Uterus (tissue), 2 donors: Measurements from ENCODE around the gene FGFR3.

Experiments
- CTCF ChIP-seq, 4 experiments: fragments of 200-600 bp in 2 of 4; fragments of 450-650 bp in 2 of 4; sonication (generic) in 2 of 4; IDR thresholded peaks; one replicate each; pipeline ENCODE4 v1.5.1; 2016 to 2019; ENCODE audit warnings: antibody characterized with exemption in 4 of 4, mild to moderate bottlenecking in 2 of 4, moderate library complexity in 1 of 4
- POLR2A ChIP-seq, 2 donors: fragments of 450-650 bp; IDR thresholded peaks; one replicate each; pipeline ENCODE4 v1.6.1; 2016; ENCODE audit warnings: antibody characterized with exemption in 2 of 2, mild to moderate bottlenecking in 1 of 2, moderate library complexity in 1 of 2

- TF ChIP-seq POLR2A (IDR thresholded peaks at IDR 0.05) (no peak), CTCF (IDR thresholded peaks at IDR 0.05) (no peak)
Measured at GRCh38 chr4:1750381-1751154, 42.5 kb upstream of the FGFR3 start.
